ENCODE measurements around the gene TNNT3.

TNNT3 gene

DNA sequence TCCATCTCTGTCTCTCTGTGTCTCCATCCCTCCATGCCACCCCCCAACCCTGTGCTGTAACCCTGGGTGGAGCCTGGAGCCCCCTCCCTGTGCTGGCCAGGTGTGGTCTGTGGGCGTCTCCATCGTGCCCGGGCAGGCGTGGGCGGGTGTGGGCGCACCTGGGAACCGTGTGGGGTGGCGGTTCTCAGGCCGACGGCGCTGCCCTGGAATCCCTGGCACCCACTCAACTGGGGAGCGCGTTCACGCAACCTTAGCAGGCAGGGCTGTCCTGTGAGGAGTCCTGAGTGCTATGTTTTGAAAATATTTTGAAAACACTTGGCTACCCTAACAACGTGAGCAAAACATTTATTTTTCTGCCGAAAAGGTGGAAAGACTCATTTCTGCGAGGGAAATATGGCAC lies 4.7 kb downstream of the TNNT3 start:
- DNase-seq: no peak
- TF ChIP-seq, protein P1, sequence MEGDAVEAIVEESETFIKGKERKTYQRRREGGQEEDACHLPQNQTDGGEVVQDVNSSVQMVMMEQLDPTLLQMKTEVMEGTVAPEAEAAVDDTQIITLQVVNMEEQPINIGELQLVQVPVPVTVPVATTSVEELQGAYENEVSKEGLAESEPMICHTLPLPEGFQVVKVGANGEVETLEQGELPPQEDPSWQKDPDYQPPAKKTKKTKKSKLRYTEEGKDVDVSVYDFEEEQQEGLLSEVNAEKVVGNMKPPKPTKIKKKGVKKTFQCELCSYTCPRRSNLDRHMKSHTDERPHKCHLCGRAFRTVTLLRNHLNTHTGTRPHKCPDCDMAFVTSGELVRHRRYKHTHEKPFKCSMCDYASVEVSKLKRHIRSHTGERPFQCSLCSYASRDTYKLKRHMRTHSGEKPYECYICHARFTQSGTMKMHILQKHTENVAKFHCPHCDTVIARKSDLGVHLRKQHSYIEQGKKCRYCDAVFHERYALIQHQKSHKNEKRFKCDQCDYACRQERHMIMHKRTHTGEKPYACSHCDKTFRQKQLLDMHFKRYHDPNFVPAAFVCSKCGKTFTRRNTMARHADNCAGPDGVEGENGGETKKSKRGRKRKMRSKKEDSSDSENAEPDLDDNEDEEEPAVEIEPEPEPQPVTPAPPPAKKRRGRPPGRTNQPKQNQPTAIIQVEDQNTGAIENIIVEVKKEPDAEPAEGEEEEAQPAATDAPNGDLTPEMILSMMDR (IDR thresholded peaks at IDR 0.05; ENCODE audit: low read depth, low read length, missing control alignments): no peak
- H3K27ac ChIP-seq: no peak overlapping the region
- no peaks in the 10 kb centered on the region for H3K27me3 ChIP-seq (replicated peaks)
- in situ Hi-C loops (cut with HindIII; ENCODE audit: low pct_ligation_motif_present, low sequenced_read_pairs): no loop called here
- H3K4me3 ChIP-seq (ENCODE audit: low read depth, low read length): no peak overlapping the region
- H3K36me3 ChIP-seq (replicated peaks): no peaks in the 10 kb centered on the region

GRCh38 chr11:1924646-1925372 lies 5.3 kb downstream of the TNNT3 start:
- Histone ChIP-seq H3K4me3 (ENCODE audit: low read depth, low read length) (no peak overlapping the region), H3K36me3 (replicated peaks) (no peaks in the 10 kb centered on the region), H3K27ac (no peak overlapping the region), H3K27me3 (replicated peaks) (no peaks in the 10 kb centered on the region)
- no peak for DNase-seq
- in situ Hi-C loops (cut with HindIII; ENCODE audit: low pct_ligation_motif_present, low sequenced_read_pairs): no loop called here
- TF ChIP-seq, protein P1 (IDR thresholded peaks at IDR 0.05; ENCODE audit: low read depth, low read length, missing control alignments): no peak

GRCh38 chr11:1925373-1926155 lies 6.1 kb downstream of the TNNT3 start:
- in situ Hi-C loops (cut with HindIII; ENCODE audit: low pct_ligation_motif_present, low sequenced_read_pairs): no loop called here
- Histone ChIP-seq H3K27me3 (replicated peaks) (no peaks in the 10 kb centered on the region), H3K4me3 (ENCODE audit: low read depth, low read length) (no peak overlapping the region), H3K36me3 (replicated peaks) (no peaks in the 10 kb centered on the region), H3K27ac (no peak overlapping the region)
- TF ChIP-seq, protein P1 (IDR thresholded peaks at IDR 0.05; ENCODE audit: low read depth, low read length, missing control alignments): no peak
- DNase-seq: no peak

DNA sequence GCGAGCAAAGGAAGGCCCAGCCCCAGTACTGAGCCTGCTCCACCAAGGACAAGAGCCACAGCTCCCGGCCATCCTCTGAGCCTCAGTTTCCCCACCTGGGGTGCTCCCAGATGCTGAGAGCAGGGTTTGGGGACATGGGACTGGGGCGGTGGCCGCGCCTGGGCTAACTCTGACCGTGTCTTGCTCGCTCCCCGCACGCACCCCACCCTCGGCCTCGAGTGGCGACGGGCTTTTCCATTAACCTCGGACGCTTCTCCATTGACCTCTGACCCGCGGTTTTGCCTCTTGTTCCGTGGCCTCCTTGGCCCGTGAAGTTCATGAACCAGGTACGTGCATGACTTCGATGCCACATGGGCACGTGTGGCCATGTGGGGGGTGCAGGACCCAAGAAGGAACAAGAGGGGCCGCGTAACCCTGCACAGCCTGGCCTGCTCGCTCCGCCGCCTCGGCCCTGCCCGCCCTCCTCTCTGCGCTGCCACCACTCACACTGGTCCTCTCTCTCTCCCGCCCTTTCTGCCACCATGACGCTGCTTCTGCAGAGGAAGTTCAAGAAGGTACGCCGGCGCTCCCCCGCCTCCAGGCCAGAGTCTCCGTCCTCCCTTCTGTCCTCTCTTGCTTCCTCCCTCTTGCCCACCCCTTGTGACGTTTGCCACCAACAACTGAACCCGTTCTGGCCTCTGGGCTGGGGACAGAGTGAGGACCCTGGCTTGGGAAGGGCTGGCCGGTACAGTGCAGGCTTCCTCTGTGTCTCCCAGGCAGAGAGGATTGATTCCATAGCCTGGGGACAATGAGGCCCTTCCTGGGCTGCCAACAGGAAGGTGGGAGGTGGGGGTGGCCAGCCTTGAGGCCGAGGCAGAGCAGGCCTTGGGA lies 6.9 kb downstream of the TNNT3 start:
- no peak for DNase-seq
- no peaks in the 10 kb centered on the region for H3K36me3 ChIP-seq (replicated peaks)
- no peaks in the 10 kb centered on the region for H3K27me3 ChIP-seq (replicated peaks)
- TF ChIP-seq, protein P1 (IDR thresholded peaks at IDR 0.05; ENCODE audit: low read depth, low read length, missing control alignments): no peak
- no peak overlapping the region for H3K4me3 ChIP-seq (ENCODE audit: low read depth, low read length)
- H3K27ac ChIP-seq: no peak overlapping the region
- in situ Hi-C loops (cut with HindIII; ENCODE audit: low pct_ligation_motif_present, low sequenced_read_pairs): no loop called here

GRCh38 chr11:1927026-1927847 lies 7.7 kb downstream of the TNNT3 start:
- Histone ChIP-seq H3K27ac (no peak overlapping the region), H3K27me3 (replicated peaks) (no peaks in the 10 kb centered on the region), H3K36me3 (replicated peaks) (no peaks in the 10 kb centered on the region), H3K4me3 (ENCODE audit: low read depth, low read length) (no peak overlapping the region)
- DNase-seq: no peak
- in situ Hi-C loops (cut with HindIII; ENCODE audit: low pct_ligation_motif_present, low sequenced_read_pairs): no loop called here
- TF ChIP-seq, protein P1 (IDR thresholded peaks at IDR 0.05; ENCODE audit: low read depth, low read length, missing control alignments): no peak

Measured in brain microvascular endothelial cell (primary cell).